Mucosa of stomach (tissue), 1 donor: ENCODE measurements around the gene HPGD.

Source experiments
- H3K27me3 ChIP-seq: one replicate; pipeline ENCODE4 v1.7.0; 2013; ENCODE audit warnings: mild to moderate bottlenecking, low read length; ENCODE audit not compliant: control insufficient read depth, insufficient read depth
- H3K36me3 ChIP-seq: one replicate; pipeline ENCODE4 v1.7.0; 2013; ENCODE audit warnings: low read length; ENCODE audit not compliant: control insufficient read depth, insufficient read depth
- H3K4me1 ChIP-seq: one replicate; pipeline ENCODE4 v1.7.0; 2013; ENCODE audit warnings: mild to moderate bottlenecking, low read length; ENCODE audit not compliant: control insufficient read depth, insufficient read depth
- H3K4me3 ChIP-seq: one replicate; pipeline ENCODE4 v1.7.0; 2013; ENCODE audit warnings: low read length
- H3K9ac ChIP-seq: one replicate; pipeline ENCODE4 v1.7.0; 2013; ENCODE audit warnings: mild to moderate bottlenecking, low read length, moderate library complexity
- H3K9me3 ChIP-seq: one replicate; pipeline ENCODE4 v1.7.0; 2013; ENCODE audit warnings: mild to moderate bottlenecking, low read length, moderate library complexity; ENCODE audit not compliant: control insufficient read depth
- donor health status: Pancreatic carcinoma.

HPGD gene

DNA sequence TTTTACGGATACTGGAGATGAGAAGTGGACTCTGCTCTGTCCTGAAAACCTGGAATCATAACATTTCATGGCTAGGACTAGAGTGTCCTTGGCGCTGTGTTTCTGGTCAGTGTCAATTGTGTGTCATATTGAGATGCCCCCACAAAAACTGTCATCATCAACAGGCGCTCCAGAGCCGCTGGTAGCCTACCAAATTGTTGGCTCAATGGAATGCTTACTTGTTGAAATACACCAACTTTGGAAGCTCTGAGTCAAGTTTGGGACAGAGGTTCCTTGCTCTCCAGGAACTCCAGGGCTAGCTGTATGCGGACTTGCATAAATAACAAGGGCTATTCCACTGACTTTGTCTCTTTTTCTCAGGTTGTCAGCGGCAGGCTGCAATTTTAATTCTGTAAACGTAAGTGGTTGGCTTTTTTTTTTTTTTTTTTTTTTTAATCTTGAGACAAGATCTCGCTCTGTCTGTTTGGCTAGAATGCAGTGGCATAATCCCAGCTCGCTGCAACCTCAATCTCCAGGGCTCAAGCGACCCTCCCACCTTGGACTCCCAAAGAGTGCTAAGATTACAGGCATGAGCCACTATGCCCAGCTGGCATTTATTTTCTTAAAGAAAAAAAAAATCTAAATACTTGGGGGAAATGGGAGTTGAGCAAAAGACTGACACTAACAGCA, 871 bp upstream of the HPGD start:
- peak overlapping the region; percentile 93 for H3K4me3 ChIP-seq
- no peaks in the 10 kb centered on the region for H3K27me3 ChIP-seq
- H3K36me3 ChIP-seq: no peaks in the 10 kb centered on the region
- H3K9ac ChIP-seq: peak overlapping the region; percentile 98
- peaks cover 7% of the 10 kb centered on the region for H3K4me1 ChIP-seq
- H3K9me3 ChIP-seq: no peaks in the 10 kb centered on the region

DNA sequence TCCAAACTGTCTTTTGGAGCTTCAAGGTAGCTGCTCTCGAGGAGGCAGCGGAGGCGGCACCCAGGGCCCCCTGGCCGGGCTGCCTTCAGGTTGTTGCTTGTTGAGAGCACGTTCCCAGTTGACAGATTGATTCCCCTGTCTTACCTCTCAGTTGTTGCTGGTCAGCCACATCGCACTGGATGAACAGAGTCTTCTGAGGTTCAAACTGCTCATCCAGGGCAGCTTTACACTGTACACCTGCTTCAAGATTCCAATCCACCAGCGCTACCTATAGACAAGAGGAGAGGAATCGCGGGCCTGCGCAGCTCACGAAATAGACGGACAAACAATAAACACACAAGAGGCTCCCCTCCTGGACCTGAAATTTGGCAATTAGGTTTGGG, 497 bp downstream of the HPGD start:
- no peaks in the 10 kb centered on the region for H3K4me1 ChIP-seq
- peak overlapping the region; percentile 93 for H3K4me3 ChIP-seq
- H3K27me3 ChIP-seq: no peaks in the 10 kb centered on the region
- peak overlapping the region; percentile 98 for H3K9ac ChIP-seq
- H3K36me3 ChIP-seq: no peaks in the 10 kb centered on the region
- H3K9me3 ChIP-seq: no peaks in the 10 kb centered on the region

DNA sequence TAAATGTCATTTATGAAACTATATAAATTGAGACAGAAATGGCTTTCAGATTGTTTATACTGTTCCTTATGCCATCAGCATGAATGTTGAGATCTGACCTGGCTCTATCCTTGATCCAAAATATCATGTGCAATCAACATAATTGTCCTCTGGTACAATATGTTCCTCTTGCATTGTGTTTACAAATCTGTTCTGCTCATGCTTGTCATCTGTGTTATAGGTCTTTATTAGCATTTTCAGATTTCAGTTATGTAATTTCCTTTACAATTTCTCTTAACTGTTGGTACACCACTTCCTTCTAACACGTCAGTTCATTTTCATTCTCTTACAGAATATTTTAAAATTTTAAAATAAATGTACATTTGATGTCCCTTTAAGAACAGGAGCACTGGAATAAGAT, 1.6 kb downstream of the HPGD start:
- Histone ChIP-seq H3K4me1 (no peaks in the 10 kb centered on the region), H3K36me3 (no peaks in the 10 kb centered on the region), H3K4me3 (no peak overlapping the region), H3K27me3 (no peaks in the 10 kb centered on the region), H3K9me3 (no peaks in the 10 kb centered on the region), H3K9ac (peak overlapping the region; percentile 98)

DNA sequence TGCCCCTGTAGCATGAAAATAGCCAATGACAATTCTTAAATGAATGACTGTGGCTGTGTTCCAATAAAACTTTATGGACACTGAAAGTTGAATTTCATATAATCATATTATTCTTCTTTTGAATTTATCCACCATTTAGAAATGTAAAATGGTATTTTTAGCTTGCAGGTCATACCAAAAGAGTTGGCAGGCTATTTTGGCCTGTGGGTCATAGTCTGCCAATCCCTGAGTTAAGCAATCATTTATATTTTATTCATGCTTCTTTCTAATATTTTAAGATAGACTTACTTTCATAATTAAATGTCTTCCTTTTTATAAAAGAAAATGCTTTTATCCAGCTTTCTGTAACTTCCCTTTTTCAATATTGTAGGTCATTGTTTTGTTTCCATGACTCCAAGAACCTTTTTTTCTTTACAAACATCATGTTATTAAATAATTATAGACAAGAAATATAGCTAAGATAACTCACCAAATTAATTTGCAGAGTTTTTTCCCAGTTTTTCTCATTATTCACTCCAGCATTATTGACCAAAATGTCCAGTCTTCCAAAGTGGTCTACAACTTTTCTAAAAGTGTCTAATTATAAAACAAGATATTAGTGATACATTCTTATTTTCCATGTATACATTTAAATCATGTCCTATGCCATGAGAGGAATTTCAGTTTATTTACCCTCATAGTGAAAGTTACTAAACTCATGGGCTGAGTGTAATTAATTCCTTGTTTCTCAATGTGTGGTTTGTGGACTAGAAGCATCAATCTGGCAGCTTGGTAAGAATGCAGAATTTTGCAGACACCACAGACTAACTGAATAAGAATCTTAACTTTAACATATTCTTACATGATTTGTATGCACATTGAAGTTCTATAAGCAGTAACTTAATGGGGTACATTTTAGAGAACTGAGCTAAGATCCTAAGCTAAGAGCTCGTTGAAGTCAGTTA, 4.5 kb downstream of the HPGD start:
- Histone ChIP-seq H3K9ac (peak overlapping the region; percentile 22), H3K36me3 (no peaks in the 10 kb centered on the region), H3K27me3 (no peaks in the 10 kb centered on the region), H3K4me1 (peaks cover 1% of the 10 kb centered on the region), H3K4me3 (peak overlapping the region; percentile 4), H3K9me3 (no peaks in the 10 kb centered on the region)

DNA sequence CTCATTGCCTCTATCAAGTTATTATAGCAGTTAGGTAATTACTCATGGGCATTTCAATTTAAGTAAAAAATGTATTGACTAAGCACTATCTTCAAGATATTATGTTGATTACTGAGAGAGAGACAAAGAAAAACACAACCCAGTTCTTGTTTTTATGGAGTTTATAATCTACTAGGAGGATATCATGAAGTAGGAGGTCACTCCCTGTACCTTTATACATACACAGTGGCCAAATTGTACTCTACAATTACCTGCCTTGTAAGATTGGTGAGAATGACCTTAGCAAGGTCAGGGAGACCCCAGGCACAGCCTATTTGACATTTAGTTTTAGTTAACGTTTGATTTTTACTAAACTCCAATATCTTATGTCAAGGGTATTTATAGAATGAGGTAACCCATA, 5.5 kb downstream of the HPGD start:
- Histone ChIP-seq H3K9ac (no peak overlapping the region), H3K36me3 (no peaks in the 10 kb centered on the region), H3K9me3 (no peaks in the 10 kb centered on the region), H3K4me1 (peaks cover 6% of the 10 kb centered on the region), H3K4me3 (no peak overlapping the region), H3K27me3 (no peaks in the 10 kb centered on the region)

DNA sequence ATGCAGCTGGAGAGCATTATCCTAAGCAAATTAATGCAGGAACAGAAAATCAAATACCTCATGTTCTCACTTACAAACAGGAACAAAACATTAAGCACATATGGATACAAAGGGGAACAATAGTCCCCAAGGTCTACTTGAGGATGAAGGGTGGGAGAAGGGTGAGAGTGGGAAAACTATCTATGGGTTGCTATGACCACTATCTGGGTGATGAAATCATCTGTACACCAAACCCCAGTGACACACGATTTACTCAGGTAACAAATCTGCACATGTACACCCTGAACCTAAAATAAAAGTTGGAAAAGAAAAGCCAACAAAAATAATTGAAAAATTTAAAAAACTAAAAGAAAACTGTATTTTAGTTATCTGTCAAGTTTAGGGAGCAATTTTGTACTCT, 5.9 kb downstream of the HPGD start:
- Histone ChIP-seq H3K27me3 (no peaks in the 10 kb centered on the region), H3K4me3 (no peak overlapping the region), H3K9ac (no peak overlapping the region), H3K9me3 (no peaks in the 10 kb centered on the region), H3K4me1 (peaks cover 7% of the 10 kb centered on the region), H3K36me3 (no peaks in the 10 kb centered on the region)

DNA sequence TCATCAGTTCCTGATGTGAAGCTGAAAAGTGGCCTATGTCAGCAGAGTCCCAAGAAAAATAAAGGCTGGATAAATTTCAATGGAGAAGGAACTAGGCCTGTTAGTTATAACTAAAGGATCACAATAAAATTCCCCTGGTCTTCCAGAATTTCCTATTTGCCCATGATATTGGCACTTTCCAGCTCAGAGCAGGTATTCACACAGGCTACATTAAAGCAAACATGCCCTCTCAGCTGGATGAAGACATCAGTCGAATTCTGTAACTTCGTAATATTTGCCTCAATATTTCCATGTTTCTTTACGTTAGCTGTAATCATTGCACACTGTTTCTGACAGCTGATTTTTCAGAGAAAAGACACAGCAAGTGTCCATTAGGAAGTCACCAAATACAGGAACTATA, 9.5 kb downstream of the HPGD start:
- H3K4me1 ChIP-seq: peaks cover 13% of the 10 kb centered on the region
- H3K27me3 ChIP-seq: no peaks in the 10 kb centered on the region
- no peak overlapping the region for H3K9ac ChIP-seq
- H3K4me3 ChIP-seq: no peak overlapping the region
- peaks cover 4% of the 10 kb centered on the region for H3K36me3 ChIP-seq
- H3K9me3 ChIP-seq: no peaks in the 10 kb centered on the region

DNA sequence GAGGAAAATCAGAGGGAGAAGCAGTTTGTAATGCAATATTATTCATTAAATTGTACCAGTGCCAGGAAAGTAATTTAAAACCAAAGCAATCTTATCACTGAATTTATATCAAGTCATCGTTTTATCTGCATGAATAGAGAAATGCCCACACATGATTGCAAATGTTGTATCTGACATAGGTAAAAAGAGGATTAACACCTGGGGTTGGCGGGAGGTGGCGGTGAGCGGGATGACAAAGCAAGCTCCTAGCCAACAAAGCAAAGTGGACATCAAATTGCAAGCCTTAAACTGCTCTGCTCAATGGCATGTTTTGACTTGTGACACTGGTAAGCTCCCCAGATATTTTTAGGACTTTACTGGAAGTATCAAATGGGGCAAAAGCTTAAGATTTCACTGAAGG, 16.4 kb downstream of the HPGD start:
- Histone ChIP-seq H3K9ac (no peak overlapping the region), H3K36me3 (peaks cover 7% of the 10 kb centered on the region), H3K4me1 (peaks cover 48% of the 10 kb centered on the region)

DNA sequence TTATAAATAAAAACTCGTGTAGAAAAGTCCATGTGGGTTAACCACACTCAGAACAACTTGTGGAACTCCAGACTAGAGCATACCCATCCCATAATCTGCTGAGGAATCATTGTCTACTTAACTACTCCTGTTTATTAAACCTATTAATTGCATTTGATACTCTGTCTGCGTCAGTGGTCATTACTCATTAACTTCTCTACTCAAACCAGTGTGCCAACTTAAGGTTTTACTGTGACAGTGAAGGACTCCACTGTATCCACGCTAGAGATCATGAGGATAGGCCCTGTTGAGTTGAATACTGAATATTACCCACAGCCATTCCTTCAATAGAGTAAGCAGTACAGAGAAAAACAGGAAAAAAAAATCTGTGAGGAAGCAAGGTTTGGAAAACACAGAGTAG, 17.3 kb downstream of the HPGD start:
- no peaks in the 10 kb centered on the region for H3K9me3 ChIP-seq
- H3K9ac ChIP-seq: no peak overlapping the region
- H3K27me3 ChIP-seq: no peaks in the 10 kb centered on the region
- H3K4me3 ChIP-seq: no peak overlapping the region
- H3K4me1 ChIP-seq: peaks cover 57% of the 10 kb centered on the region
- H3K36me3 ChIP-seq: peaks cover 7% of the 10 kb centered on the region

More for the DNA sequence above, 16.4 kb downstream of the HPGD start:
- Histone ChIP-seq H3K9me3 (no peaks in the 10 kb centered on the region), H3K27me3 (no peaks in the 10 kb centered on the region), H3K4me3 (no peak overlapping the region)

DNA sequence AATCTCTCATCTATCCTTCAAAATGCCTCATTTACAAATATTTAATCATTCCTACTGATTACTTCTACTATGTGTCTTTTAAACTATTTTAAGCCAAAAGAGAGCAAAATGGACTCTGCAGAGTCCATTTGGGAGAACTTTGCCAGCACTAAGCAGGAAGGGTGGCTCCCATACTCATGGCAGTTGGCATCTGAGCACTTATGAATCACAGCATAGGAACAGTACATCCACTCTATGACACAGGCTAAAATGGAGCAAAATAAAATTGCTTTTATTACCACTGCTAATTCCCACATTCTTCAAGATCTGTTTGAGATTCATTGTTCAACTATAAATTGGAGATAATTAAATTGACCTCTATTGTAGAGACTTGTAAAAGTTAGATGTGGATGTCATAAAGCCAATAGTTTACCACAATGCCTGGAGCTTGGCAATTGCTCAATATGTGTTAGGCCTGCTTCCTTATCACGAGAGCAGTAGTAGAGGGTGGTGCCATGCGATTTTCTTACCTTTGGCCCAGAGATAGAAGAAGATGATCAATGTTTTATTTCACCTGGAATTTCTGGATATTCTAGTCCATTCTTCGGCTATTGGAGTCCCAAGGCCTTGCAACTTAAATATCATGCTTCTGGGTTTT, 19.1 kb downstream of the HPGD start:
- Histone ChIP-seq H3K9ac (no peak overlapping the region), H3K9me3 (no peaks in the 10 kb centered on the region), H3K4me3 (no peak overlapping the region), H3K36me3 (peaks cover 3% of the 10 kb centered on the region), H3K27me3 (no peaks in the 10 kb centered on the region), H3K4me1 (peaks cover 58% of the 10 kb centered on the region)

DNA sequence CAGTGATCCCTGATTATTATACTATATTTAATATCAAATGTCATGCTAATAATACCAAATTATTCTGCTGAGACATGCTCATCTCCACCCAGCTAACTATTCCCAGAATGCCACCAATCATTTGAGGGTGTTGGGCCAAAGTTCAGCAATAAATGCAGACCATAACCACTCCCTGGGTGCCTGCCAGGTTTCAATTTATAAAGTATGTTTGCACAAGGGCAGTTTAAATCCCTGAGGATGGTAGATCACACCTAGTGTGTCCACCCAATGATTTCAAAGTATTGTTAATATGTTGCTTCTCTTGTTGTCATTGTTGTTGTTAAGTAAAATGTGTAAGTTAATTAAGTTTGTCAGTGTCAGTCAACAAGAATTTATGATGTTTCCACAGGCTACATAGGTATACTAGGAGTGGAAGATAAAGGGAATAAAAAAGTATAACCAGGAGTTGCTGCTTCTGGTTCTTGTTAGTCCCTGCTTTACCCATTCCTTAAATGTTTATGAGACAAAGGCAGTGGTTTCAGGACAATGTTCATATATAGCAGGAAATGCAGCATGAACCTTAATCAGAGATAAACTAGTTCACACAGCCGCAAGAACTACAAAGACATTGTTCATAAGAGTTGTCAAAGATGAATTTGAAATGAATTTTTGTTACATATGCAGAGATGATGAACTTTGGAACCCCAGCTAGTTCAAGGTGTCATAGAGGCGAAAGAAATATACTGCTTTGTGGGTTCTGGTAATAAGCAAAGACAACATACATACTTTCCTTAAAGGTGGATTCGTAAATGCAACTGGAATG, 25.5 kb downstream of the HPGD start:
- Histone ChIP-seq H3K36me3 (no peaks in the 10 kb centered on the region), H3K4me1 (peaks cover 53% of the 10 kb centered on the region), H3K4me3 (no peak overlapping the region), H3K27me3 (no peaks in the 10 kb centered on the region), H3K9ac (peak overlapping the region; percentile 1), H3K9me3 (no peaks in the 10 kb centered on the region)
